Stomach (tissue), 9 donors: ENCODE results near the gene UXS1. TPM values are rescaled to one million over a fixed set of nuclear protein-coding genes. Genes with fewer than 3 reads are reported as not detected.
"Not testable (repeated sequence)": the region's sequence is repeated elsewhere in the genome, so short reads cannot be mapped to it uniquely, and the experiment has no call there.

Source experiments
- DNase-seq, 2 donors: peaks; one replicate each; pipeline versions ENCODE4 v3.0.0 to v3.0.0-alpha.2; 2013 to 2019
- H3K27ac ChIP-seq, 5 donors: fragments of 200-600 bp in 4 of 5; sonication (generic) in 4 of 5; one replicate each; pipeline ENCODE4 v1.5.1; 2013 to 2019; ENCODE audit warnings: mild to moderate bottlenecking in 1 of 5, moderate library complexity in 1 of 5
- H3K27me3 ChIP-seq, 3 donors: fragments of 200-600 bp; sonication (generic); one replicate each; pipeline ENCODE4 v1.5.1; 2017 to 2019; ENCODE audit warnings: mixed run types in 1 of 3
- H3K36me3 ChIP-seq, 4 donors: fragments of 200-600 bp; sonication (generic); 1 replicate in 3 of 4; 2 replicates in 1 of 4; pipeline ENCODE4 v1.5.1; 2016 to 2019
- H3K4me1 ChIP-seq, 4 donors: fragments of 200-600 bp; sonication (generic); one replicate each; pipeline ENCODE4 v1.5.1; 2016 to 2019
- H3K4me3 ChIP-seq, 4 donors: fragments of 200-600 bp; sonication (generic) in 3 of 4; one replicate each; pipeline ENCODE4 v1.5.1; 2016 to 2019; ENCODE audit warnings: mild to moderate bottlenecking in 1 of 4
- H3K9me3 ChIP-seq, 4 donors: fragments of 200-600 bp; sonication (generic); one replicate each; pipeline ENCODE4 v1.5.1; 2016 to 2019
- EP300 ChIP-seq: sonication (generic); formaldehyde crosslinking; IDR thresholded peaks from one replicate; pipeline ENCODE4 v1.6.1; 2017; ENCODE audit warnings: antibody characterized with exemption
- POLR2A ChIP-seq, 4 donors: fragments of 450-650 bp; IDR thresholded peaks; one replicate each; pipeline ENCODE4 v1.6.1; 2016; ENCODE audit warnings: antibody characterized with exemption in 4 of 4, control low read depth in 2 of 4, mild to moderate bottlenecking in 1 of 4, moderate library complexity in 1 of 4
- POLR2AphosphoS5 ChIP-seq, 3 donors: sonication (generic); formaldehyde crosslinking; IDR thresholded peaks; one replicate each; pipeline ENCODE4 v1.6.1; 2016; ENCODE audit warnings: antibody characterized with exemption in 3 of 3
- WGBS, 5 donors: extraction: QIAGEN DNeasy Blood & Tissue Kit in 3 of 5; methylation state at CpG; one replicate each; pipeline versions ENCODE4 v1.1.5 to v1.1.7; 2013 to 2018; 5-methylcytosine and 5-hydroxymethylcytosine counted together
- intact Hi-C: fragments of 100-400 bp; cut with DNase I; formaldehyde crosslinking; loops from one replicate; pipeline ENCODE4 v1.15.1; 2023; ENCODE audit warnings: low total_unique reads
- polyA plus RNA-seq, 3 donors: library from polyadenylated mRNA; stranded (reverse); fragments of 200-250 nt; gene quantifications; one replicate each; pipeline ENCODE4 v1.2.3, GENCODE V29; 2013
- total RNA-seq, 5 donors: library from RNA; depleted of rRNA; stranded (reverse); fragments of >200 nt; gene quantifications; one replicate each; pipeline versions ENCODE4 v1.1.0 to v1.2.3, GENCODE V29; 2014 to 2016
- TF ChIP-seq, protein P1 (sequence below), 7 experiments: fragments of 450-650 bp in 4 of 7; fragments of 200-600 bp in 3 of 7; sonication (generic) in 3 of 7; IDR thresholded peaks; one replicate each; pipeline ENCODE4 v1.5.1; 2016 to 2019; ENCODE audit warnings: antibody characterized with exemption in 7 of 7, control low read depth in 2 of 7, mild to moderate bottlenecking in 1 of 7
- donor health status: healthy with polysubstance abuse.
- donor health status: Bipolar disorder and iron deficiency.
- donor health status: healthy.

UXS1 gene
- total and polyA plus RNA-seq, 8 donors: 7.0 to 111 (median 16.8) TPM

DNA sequence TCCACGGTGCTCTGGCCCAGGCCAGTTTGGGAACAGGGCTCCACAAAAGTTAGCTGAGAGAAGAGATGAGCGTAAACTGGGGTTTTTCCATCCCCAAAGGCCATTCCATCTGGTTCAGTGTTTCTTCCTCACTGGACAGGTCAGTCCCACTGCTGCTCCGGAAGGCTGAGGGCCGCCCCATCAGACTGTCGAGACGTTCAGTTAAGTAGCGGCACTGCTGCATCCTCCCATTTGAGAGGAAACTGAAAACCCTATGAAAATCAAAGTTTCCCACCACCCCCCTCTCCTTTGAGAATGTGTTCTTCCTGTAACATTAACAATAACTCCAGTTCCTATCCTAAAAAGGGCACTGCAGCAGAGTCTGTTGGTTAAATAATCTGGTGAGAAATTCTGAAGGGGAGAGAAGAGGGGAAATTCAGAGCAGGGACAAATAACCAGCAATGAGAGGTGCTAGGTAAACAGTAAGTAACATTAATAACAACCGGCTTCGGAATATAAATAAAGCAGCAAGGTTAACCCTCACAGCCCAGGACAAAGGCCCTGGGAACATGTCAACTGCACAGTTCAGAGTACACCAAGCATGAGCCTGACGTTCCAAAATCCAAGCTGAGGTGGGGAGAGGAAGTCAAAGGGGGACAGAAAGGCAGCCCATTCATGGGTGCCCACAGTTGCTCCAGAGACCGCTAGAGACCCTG is 55.4 kb downstream of the UXS1 start:
- intact Hi-C loops: no loop called here
- Histone ChIP-seq H3K4me3 (peak overlapping the region in 3 of 4 donors; percentile 9 to 18 (median 18)), H3K36me3 (peaks cover 0 to 6% (median 0%) of the 10 kb centered on the region in 4 donors), H3K27me3 (no peaks in the 10 kb centered on the region), H3K4me1 (peaks cover 0 to 41% (median 21%) of the 10 kb centered on the region in 4 donors), H3K9me3 (no peaks in the 10 kb centered on the region), H3K27ac (peak overlapping the region; percentile 35 to 84 (median 74))
- 43 to 61% (median 52%) methylated on average over 11 of the region's 11 CpGs for WGBS, 5 donors
- DNase-seq: peak in 1 of 2 donors; percentile 58
- TF ChIP-seq, protein P1, sequence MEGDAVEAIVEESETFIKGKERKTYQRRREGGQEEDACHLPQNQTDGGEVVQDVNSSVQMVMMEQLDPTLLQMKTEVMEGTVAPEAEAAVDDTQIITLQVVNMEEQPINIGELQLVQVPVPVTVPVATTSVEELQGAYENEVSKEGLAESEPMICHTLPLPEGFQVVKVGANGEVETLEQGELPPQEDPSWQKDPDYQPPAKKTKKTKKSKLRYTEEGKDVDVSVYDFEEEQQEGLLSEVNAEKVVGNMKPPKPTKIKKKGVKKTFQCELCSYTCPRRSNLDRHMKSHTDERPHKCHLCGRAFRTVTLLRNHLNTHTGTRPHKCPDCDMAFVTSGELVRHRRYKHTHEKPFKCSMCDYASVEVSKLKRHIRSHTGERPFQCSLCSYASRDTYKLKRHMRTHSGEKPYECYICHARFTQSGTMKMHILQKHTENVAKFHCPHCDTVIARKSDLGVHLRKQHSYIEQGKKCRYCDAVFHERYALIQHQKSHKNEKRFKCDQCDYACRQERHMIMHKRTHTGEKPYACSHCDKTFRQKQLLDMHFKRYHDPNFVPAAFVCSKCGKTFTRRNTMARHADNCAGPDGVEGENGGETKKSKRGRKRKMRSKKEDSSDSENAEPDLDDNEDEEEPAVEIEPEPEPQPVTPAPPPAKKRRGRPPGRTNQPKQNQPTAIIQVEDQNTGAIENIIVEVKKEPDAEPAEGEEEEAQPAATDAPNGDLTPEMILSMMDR (IDR thresholded peaks at IDR 0.05): no peak
- TF ChIP-seq POLR2AphosphoS5 (IDR thresholded peaks at IDR 0.05) (no peak), POLR2A (IDR thresholded peaks at IDR 0.05) (no peak), EP300 (no peak)

DNA sequence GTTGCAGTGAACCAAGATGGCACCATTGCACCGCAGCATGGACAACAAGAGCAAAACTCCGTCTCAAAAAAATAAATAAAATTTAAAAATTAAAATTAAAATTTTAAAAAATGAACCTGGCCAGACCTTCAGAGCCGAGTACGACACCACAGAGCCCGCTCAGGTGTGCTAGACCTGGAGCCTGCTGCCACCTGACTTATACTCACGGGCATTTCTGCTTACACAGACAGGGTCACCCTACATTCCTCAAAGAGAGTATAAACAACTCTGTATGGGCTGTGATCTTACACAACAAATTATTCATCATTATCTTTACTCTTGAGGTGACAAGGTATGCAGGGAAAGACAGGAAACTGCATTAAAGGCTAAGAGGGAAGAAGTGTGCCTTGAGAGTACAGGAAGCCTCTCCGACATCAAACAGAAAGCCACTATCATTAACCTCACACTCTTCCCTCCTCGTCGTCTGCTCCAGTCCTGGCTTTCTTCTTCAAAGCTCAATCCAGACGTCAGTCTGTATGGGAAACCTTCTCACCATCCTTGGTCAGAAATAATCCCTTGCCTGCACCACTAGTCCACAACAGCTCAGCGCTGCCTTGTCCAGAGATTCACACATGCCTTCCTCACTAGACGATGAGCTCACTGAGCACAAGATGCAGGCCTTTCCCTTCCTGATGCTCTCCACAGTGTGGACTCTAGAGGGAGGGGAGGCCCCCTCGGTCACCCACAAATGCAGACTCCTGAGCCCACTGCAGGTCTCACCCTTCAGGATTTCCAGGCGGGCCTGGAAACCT is 56.2 kb downstream of the UXS1 start:
- H3K27ac ChIP-seq: peak overlapping the region; percentile 35 to 84 (median 74)

DNA sequence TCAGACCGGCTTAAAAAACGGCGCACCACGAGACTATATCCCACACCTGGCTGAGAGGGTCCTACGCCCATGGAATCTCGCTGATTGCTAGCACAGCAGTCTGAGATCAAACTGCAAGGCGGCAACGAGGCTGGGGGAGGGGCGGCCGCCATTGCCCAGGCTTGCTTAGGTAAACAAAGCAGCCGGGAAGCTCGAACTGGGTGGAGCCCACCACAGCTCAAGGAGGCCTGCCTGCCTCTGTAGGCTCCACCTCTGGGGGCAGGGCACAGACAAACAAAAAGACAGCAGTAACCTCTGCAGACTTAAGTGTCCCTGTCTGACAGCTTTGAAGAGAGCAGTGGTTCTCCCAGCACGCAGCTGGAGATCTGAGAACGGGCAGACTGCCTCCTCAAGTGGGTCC is 62.9 kb downstream of the UXS1 start:
- Histone ChIP-seq H3K27ac (peak overlapping the region in 1 of 5 donors; percentile 73), H3K4me3 (peak overlapping the region in 1 of 4 donors; percentile 26), H3K4me1 (peaks cover 10 to 25% (median 15%) of the 10 kb centered on the region in 4 donors), H3K36me3 (peaks cover 6 to 19% (median 13%) of the 10 kb centered on the region in 4 donors)
- WGBS, 5 donors: 33 to 60% (median 42%) methylated on average over 3 to 9 of the region's 14 CpGs; no CpG with 5 or more reads in 2 of the 5 donors
- H3K9me3 ChIP-seq, intact Hi-C loops, H3K27me3 ChIP-seq, DNase-seq: not testable (repeated sequence)

More for the DNA sequence above, 56.2 kb downstream of the UXS1 start:
- TF ChIP-seq POLR2AphosphoS5 (IDR thresholded peaks at IDR 0.05): no peak
- TF ChIP-seq, protein P1 (IDR thresholded peaks at IDR 0.05): no peak
- no peak for TF ChIP-seq EP300
- no peak for TF ChIP-seq POLR2A (IDR thresholded peaks at IDR 0.05)
- H3K9me3 ChIP-seq: no peaks in the 10 kb centered on the region
- peak overlapping the region in 2 of 4 donors; percentile 9 to 18 for H3K4me3 ChIP-seq
- H3K27me3 ChIP-seq: no peaks in the 10 kb centered on the region
- DNase-seq: peak in 1 of 2 donors; percentile 46
- H3K36me3 ChIP-seq: peaks cover 0 to 6% (median 0%) of the 10 kb centered on the region in 4 donors
- intact Hi-C loops: no loop called here
- 75 to 88% (median 81%) methylated on average over 13 to 14 of the region's 14 CpGs for WGBS, 5 donors
- H3K4me1 ChIP-seq: peaks cover 0 to 41% (median 21%) of the 10 kb centered on the region in 4 donors

DNA sequence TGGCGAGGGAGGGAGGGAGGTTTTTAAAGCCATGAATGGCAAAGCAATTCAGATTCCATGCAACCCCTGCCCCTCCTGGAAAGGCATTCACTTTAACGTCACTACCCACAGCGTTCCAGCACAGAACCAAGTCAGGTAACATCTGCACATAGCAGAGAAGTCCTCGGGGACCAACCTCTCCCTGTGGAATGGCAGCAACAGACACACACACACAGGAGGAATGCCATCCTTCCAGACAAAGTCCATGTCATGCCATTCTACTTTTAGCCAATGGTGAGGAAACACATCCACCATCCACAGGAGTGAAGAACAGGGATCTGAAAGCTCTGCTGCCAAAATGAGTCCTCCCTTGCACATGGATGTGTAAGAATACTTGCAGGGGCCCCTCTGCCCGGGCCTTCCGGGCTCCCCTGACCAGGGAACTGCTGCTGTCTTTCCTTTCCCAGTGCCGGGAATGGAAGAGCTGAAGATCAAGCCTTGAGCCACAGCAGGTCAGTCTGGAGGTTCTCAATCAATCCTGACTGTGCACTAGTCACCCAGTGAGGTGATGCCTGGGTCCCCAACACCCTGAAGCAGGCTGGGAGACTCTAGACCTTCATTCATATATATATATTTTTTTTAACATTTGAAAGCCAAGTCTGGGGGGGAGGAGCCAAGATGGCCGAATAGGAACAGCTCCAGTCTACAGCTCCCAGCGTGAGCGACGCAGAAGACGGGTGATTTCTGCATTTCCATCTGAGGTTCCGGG is 63.7 kb downstream of the UXS1 start:
- intact Hi-C loops: no loop called here
- no peaks in the 10 kb centered on the region for H3K27me3 ChIP-seq
- H3K9me3 ChIP-seq: no peaks in the 10 kb centered on the region
- peak overlapping the region; percentile 20 to 78 (median 72) for H3K27ac ChIP-seq
- no peak for DNase-seq
- 65 to 78% (median 69%) methylated on average over 13 of the region's 13 CpGs for WGBS, 5 donors
- no peak for TF ChIP-seq POLR2AphosphoS5 (IDR thresholded peaks at IDR 0.05)
- TF ChIP-seq POLR2A (IDR thresholded peaks at IDR 0.05): no peak
- peaks cover 6 to 21% (median 14%) of the 10 kb centered on the region in 4 donors for H3K36me3 ChIP-seq
- H3K4me1 ChIP-seq: peaks cover 11 to 33% (median 20%) of the 10 kb centered on the region in 4 donors
- peak overlapping the region in 2 of 4 donors; percentile 23 to 26 for H3K4me3 ChIP-seq

DNA sequence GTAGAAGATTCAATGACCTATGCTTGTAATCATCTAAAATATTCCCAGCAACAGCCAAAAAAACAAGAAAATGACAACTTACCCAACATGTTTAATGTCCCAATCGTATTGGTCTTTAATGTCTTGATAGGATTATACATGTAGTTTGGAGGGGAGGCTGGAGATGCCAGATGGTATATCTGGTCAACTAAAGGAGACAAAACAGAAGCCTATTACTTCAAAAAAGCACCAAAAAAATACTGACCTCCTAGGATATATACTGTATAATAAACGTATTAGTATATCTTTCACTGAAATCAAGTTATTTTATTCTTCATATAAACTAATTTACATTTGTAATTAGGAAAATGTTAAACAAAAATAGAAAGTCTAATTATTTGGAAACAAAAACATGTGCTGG is 64.5 kb downstream of the UXS1 start:
- Histone ChIP-seq H3K27me3 (no peaks in the 10 kb centered on the region), H3K4me3 (no peak overlapping the region), H3K36me3 (peaks cover 6 to 27% (median 22%) of the 10 kb centered on the region in 4 donors), H3K9me3 (no peaks in the 10 kb centered on the region), H3K27ac (no peak overlapping the region), H3K4me1 (peaks cover 11 to 41% (median 24%) of the 10 kb centered on the region in 4 donors)
- WGBS, 5 donors: 70 to 90% (median 84%) methylated on average over 2 of the region's 2 CpGs
- DNase-seq: no peak
- TF ChIP-seq POLR2AphosphoS5 (IDR thresholded peaks at IDR 0.05) (no peak), EP300 (no peak), POLR2A (IDR thresholded peaks at IDR 0.05) (no peak)
- TF ChIP-seq, protein P1 (IDR thresholded peaks at IDR 0.05): no peak
- intact Hi-C loops: no loop called here
